ENCODE data around the gene PRRT1B. TPM values are rescaled to one million over a fixed set of nuclear protein-coding genes. Genes with fewer than 3 reads are reported as not detected.
A peak's percentile ranks its signal among the peaks of the same experiment; 100 is the strongest.
"Not testable (repeated sequence)": the region's sequence is repeated elsewhere in the genome, so short reads cannot be mapped to it uniquely, and the experiment has no call there.

Gene PRRT1B
- total RNA-seq, 1 experiment from 2014 or later: not detected

- H3K4me3 ChIP-seq (ENCODE audit: low read length): peak overlapping the region; percentile 93
- H3K4me1 ChIP-seq (ENCODE audit: low read length): peaks cover 12% of the 10 kb centered on the region
- DNase-seq: no peak
- peaks cover 14% of the 10 kb centered on the region; the same call in 1 of the 2 replicates for H3K36me3 ChIP-seq (ENCODE audit: insufficient read depth, low read length)
- H3K9ac ChIP-seq (ENCODE audit: low read length): peak overlapping the region; percentile 91
- H4K20me1 ChIP-seq (ENCODE audit: insufficient read depth, low read depth, low read length): 0 out of 2 replicates have a peak, but pooled peaks cover 3% of the 10 kb centered on the region
- H2AFZ ChIP-seq (ENCODE audit: low read length): no peak overlapping the region
- peaks cover 17% of the 10 kb centered on the region for H3K79me2 ChIP-seq (ENCODE audit: low read length)
- no peaks in the 10 kb centered on the region for H3K9me3 ChIP-seq (ENCODE audit: low read length)
- H3K4me2 ChIP-seq (ENCODE audit: low read depth, low read length, poor library complexity, severe bottlenecking): peak overlapping the region; percentile 95
- no peak overlapping the region; the same call in 1 of the 2 replicates for H3K27ac ChIP-seq (ENCODE audit: low read length)
- no peaks in the 10 kb centered on the region for H3K9me2 ChIP-seq (replicated peaks; ENCODE audit: insufficient read depth, low read length)
- no peaks in the 10 kb centered on the region for H3K27me3 ChIP-seq (ENCODE audit: low read length)
These were observed 41.5 kb upstream of the PRRT1B start for GRCh38 chr9:131503626-131504465.

GRCh38 chr9:131505012-131505411, 40.3 kb upstream of the PRRT1B start:
- Histone ChIP-seq H3K9ac (ENCODE audit: low read length) (no peak overlapping the region), H3K4me3 (ENCODE audit: low read length) (no peak overlapping the region), H3K9me2 (replicated peaks; ENCODE audit: insufficient read depth, low read length) (no peaks in the 10 kb centered on the region), H3K4me2 (ENCODE audit: low read depth, low read length, poor library complexity, severe bottlenecking) (no peak overlapping the region), H3K36me3 (ENCODE audit: insufficient read depth, low read length) (peaks cover 14% of the 10 kb centered on the region; the same call in 1 of the 2 replicates), H2AFZ (ENCODE audit: low read length) (no peak overlapping the region), H3K79me2 (ENCODE audit: low read length) (peaks cover 17% of the 10 kb centered on the region), H3K27me3 (ENCODE audit: low read length) (no peaks in the 10 kb centered on the region), H3K9me3 (ENCODE audit: low read length) (no peaks in the 10 kb centered on the region), H4K20me1 (ENCODE audit: insufficient read depth, low read depth, low read length) (0 out of 2 replicates have a peak, but pooled peaks cover 3% of the 10 kb centered on the region), H3K4me1 (ENCODE audit: low read length) (peaks cover 12% of the 10 kb centered on the region), H3K27ac (ENCODE audit: low read length) (no peak overlapping the region)
- DNase-seq: no peak

GRCh38 chr9:131511416-131511815, 33.9 kb upstream of the PRRT1B start:
- DNase-seq: no peak
- no peak overlapping the region for H3K27ac ChIP-seq (ENCODE audit: low read length)
- H3K4me2 ChIP-seq (ENCODE audit: low read depth, low read length, poor library complexity, severe bottlenecking): no peak overlapping the region
- H3K36me3 ChIP-seq (ENCODE audit: insufficient read depth, low read length): peaks cover 56% of the 10 kb centered on the region
- no peaks in the 10 kb centered on the region for H3K79me2 ChIP-seq (ENCODE audit: low read length)
- no peaks in the 10 kb centered on the region for H3K9me2 ChIP-seq (replicated peaks; ENCODE audit: insufficient read depth, low read length)
- no peaks in the 10 kb centered on the region for H3K4me1 ChIP-seq (ENCODE audit: low read length)
- 0 out of 2 replicates have a peak, but pooled peaks cover 3% of the 10 kb centered on the region for H4K20me1 ChIP-seq (ENCODE audit: insufficient read depth, low read depth, low read length)
- no peaks in the 10 kb centered on the region for H3K9me3 ChIP-seq (ENCODE audit: low read length)
- no peak overlapping the region for H3K4me3 ChIP-seq (ENCODE audit: low read length)
- no peak overlapping the region for H3K9ac ChIP-seq (ENCODE audit: low read length)
- H3K27me3 ChIP-seq (ENCODE audit: low read length): no peaks in the 10 kb centered on the region
- no peak overlapping the region for H2AFZ ChIP-seq (ENCODE audit: low read length)

- no peak for DNase-seq
- Histone ChIP-seq H3K9ac (ENCODE audit: low read length) (no peak overlapping the region), H3K36me3 (ENCODE audit: insufficient read depth, low read length) (peaks cover 60% of the 10 kb centered on the region), H3K79me2 (ENCODE audit: low read length) (no peaks in the 10 kb centered on the region), H3K4me2 (ENCODE audit: low read depth, low read length, poor library complexity, severe bottlenecking) (no peak overlapping the region), H3K4me1 (ENCODE audit: low read length) (no peaks in the 10 kb centered on the region), H3K27ac (ENCODE audit: low read length) (no peak overlapping the region), H2AFZ (ENCODE audit: low read length) (no peak overlapping the region), H3K4me3 (ENCODE audit: low read length) (no peak overlapping the region), H3K9me2 (replicated peaks; ENCODE audit: insufficient read depth, low read length) (no peaks in the 10 kb centered on the region), H4K20me1 (ENCODE audit: insufficient read depth, low read depth, low read length) (0 out of 2 replicates have a peak, but pooled peaks cover 3% of the 10 kb centered on the region), H3K9me3 (ENCODE audit: low read length) (no peaks in the 10 kb centered on the region), H3K27me3 (ENCODE audit: low read length) (no peaks in the 10 kb centered on the region)
These were observed 33.4 kb upstream of the PRRT1B start for GRCh38 chr9:131511880-131512279.

- DNase-seq: no peak
- Histone ChIP-seq H3K9me2 (replicated peaks; ENCODE audit: insufficient read depth, low read length) (no peaks in the 10 kb centered on the region), H3K9me3 (ENCODE audit: low read length) (no peaks in the 10 kb centered on the region), H3K4me3 (ENCODE audit: low read length) (no peak overlapping the region), H2AFZ (ENCODE audit: low read length) (no peak overlapping the region), H3K27me3 (ENCODE audit: low read length) (no peaks in the 10 kb centered on the region), H4K20me1 (ENCODE audit: insufficient read depth, low read depth, low read length) (0 out of 2 replicates have a peak, but pooled peaks cover 3% of the 10 kb centered on the region), H3K4me1 (ENCODE audit: low read length) (no peaks in the 10 kb centered on the region), H3K36me3 (ENCODE audit: insufficient read depth, low read length) (peaks cover 58% of the 10 kb centered on the region), H3K9ac (ENCODE audit: low read length) (no peak overlapping the region), H3K79me2 (ENCODE audit: low read length) (no peaks in the 10 kb centered on the region), H3K4me2 (ENCODE audit: low read depth, low read length, poor library complexity, severe bottlenecking) (no peak overlapping the region), H3K27ac (ENCODE audit: low read length) (no peak overlapping the region)
These were observed 32.1 kb upstream of the PRRT1B start for GRCh38 chr9:131513177-131513576.

GRCh38 chr9:131515559-131516031, 29.7 kb upstream of the PRRT1B start:
- H3K9ac ChIP-seq (ENCODE audit: low read length); H3K4me3 ChIP-seq (ENCODE audit: low read length); H3K4me1 ChIP-seq (ENCODE audit: low read length); H3K4me2 ChIP-seq (ENCODE audit: low read depth, low read length, poor library complexity, severe bottlenecking); H2AFZ ChIP-seq (ENCODE audit: low read length); H3K9me2 ChIP-seq (replicated peaks; ENCODE audit: insufficient read depth, low read length); H3K27ac ChIP-seq (ENCODE audit: low read length); H3K27me3 ChIP-seq (ENCODE audit: low read length); H4K20me1 ChIP-seq (ENCODE audit: insufficient read depth, low read depth, low read length); H3K9me3 ChIP-seq (ENCODE audit: low read length); H3K79me2 ChIP-seq (ENCODE audit: low read length): not testable (repeated sequence)
- H3K36me3 ChIP-seq (ENCODE audit: insufficient read depth, low read length): peaks cover 50% of the 10 kb centered on the region
- peak; percentile 71 for DNase-seq

- H3K79me2 ChIP-seq (ENCODE audit: low read length): no peaks in the 10 kb centered on the region
- H2AFZ ChIP-seq (ENCODE audit: low read length): no peak overlapping the region
- H3K27ac ChIP-seq (ENCODE audit: low read length): no peak overlapping the region
- H3K36me3 ChIP-seq (ENCODE audit: insufficient read depth, low read length): peaks cover 45% of the 10 kb centered on the region
- DNase-seq: no peak
- no peaks in the 10 kb centered on the region for H3K9me3 ChIP-seq (ENCODE audit: low read length)
- no peaks in the 10 kb centered on the region for H3K27me3 ChIP-seq (ENCODE audit: low read length)
- H3K9me2 ChIP-seq (replicated peaks; ENCODE audit: insufficient read depth, low read length): no peaks in the 10 kb centered on the region
- H3K4me3 ChIP-seq (ENCODE audit: low read length): no peak overlapping the region
- 0 out of 2 replicates have a peak, but pooled peaks cover 3% of the 10 kb centered on the region for H4K20me1 ChIP-seq (ENCODE audit: insufficient read depth, low read depth, low read length)
- no peak overlapping the region for H3K9ac ChIP-seq (ENCODE audit: low read length)
- no peak overlapping the region for H3K4me2 ChIP-seq (ENCODE audit: low read depth, low read length, poor library complexity, severe bottlenecking)
- H3K4me1 ChIP-seq (ENCODE audit: low read length): no peaks in the 10 kb centered on the region
These were observed 29.2 kb upstream of the PRRT1B start for GRCh38 chr9:131516100-131516499.

- Histone ChIP-seq H3K9me2 (replicated peaks; ENCODE audit: insufficient read depth, low read length) (no peaks in the 10 kb centered on the region), H3K36me3 (ENCODE audit: insufficient read depth, low read length) (peaks cover 39% of the 10 kb centered on the region), H2AFZ (ENCODE audit: low read length) (no peak overlapping the region), H3K4me2 (ENCODE audit: low read depth, low read length, poor library complexity, severe bottlenecking) (no peak overlapping the region), H3K9ac (ENCODE audit: low read length) (no peak overlapping the region), H3K4me3 (ENCODE audit: low read length) (no peak overlapping the region), H4K20me1 (ENCODE audit: insufficient read depth, low read depth, low read length) (0 out of 2 replicates have a peak, but pooled peaks cover 3% of the 10 kb centered on the region), H3K27me3 (ENCODE audit: low read length) (no peaks in the 10 kb centered on the region), H3K79me2 (ENCODE audit: low read length) (no peaks in the 10 kb centered on the region), H3K27ac (ENCODE audit: low read length) (no peak overlapping the region), H3K4me1 (ENCODE audit: low read length) (no peaks in the 10 kb centered on the region), H3K9me3 (ENCODE audit: low read length) (no peaks in the 10 kb centered on the region)
- DNase-seq: no peak
These were observed 28.4 kb upstream of the PRRT1B start for GRCh38 chr9:131516930-131517329.
